COR-L47 (cell line): ENCODE data around the gene NPAS3.

Experiments used
- DNase-seq: peaks from one replicate; lab custom pipeline; 2025; lab: John Stamatoyannopoulos, UW

The NPAS3 gene

GRCh38 chr14:33556382-33557121 is 617.9 kb downstream of the NPAS3 start:
- DNase-seq = no peak

DNA sequence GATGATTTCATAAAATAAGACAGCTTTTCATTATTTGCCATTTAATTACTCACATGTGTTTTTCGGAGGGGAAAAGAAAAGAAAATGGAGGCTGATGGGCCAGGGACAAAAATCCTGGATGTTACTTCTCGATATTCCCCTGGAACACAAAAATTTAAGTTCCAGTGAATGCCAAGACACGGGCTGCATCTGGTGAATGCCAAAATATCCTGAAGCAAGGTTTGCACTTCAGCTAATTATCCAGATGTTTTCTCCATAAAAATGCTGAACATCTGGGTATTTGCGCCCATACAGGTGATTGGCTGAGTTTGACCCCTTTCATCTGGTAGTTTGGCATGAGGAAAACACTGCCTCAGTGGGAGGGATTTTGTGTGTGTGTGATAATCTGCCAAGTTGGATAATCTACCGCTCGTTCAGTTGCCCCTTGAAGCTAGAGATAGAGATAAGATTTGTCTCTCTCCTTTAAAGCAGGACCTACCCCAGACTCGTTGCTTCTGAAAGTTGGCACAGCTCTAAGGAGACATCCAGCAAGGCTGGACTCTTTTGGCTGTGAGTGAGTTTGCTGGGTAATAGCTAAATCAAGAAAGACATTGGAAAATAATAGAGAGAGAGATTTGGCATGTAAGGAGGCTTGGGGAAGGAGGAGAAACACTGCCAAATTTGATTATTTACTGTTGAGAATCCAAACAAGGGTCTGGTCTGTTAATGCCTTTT is 622.2 kb downstream of the NPAS3 start:
- DNase-seq = no peak

GRCh38 chr14:33561488-33562175 is 623.0 kb downstream of the NPAS3 start:
- DNase-seq = peak; percentile 13

GRCh38 chr14:33563191-33563900 is 624.7 kb downstream of the NPAS3 start:
- DNase-seq = no peak

DNA sequence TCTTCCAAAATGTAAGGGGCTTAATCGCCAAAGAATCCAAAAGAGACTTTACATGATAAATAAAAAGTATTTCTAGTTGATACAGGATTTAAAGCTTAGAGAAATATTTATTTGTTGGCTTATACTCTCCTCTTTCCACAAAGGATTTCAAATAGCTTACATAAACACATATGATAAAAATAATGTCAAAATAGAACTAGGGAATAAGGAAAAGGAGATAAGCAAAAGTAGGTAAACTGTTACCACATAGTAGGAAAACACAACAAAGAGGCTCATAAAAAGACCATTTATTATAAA is 625.2 kb downstream of the NPAS3 start:
- DNase-seq = no peak

DNA sequence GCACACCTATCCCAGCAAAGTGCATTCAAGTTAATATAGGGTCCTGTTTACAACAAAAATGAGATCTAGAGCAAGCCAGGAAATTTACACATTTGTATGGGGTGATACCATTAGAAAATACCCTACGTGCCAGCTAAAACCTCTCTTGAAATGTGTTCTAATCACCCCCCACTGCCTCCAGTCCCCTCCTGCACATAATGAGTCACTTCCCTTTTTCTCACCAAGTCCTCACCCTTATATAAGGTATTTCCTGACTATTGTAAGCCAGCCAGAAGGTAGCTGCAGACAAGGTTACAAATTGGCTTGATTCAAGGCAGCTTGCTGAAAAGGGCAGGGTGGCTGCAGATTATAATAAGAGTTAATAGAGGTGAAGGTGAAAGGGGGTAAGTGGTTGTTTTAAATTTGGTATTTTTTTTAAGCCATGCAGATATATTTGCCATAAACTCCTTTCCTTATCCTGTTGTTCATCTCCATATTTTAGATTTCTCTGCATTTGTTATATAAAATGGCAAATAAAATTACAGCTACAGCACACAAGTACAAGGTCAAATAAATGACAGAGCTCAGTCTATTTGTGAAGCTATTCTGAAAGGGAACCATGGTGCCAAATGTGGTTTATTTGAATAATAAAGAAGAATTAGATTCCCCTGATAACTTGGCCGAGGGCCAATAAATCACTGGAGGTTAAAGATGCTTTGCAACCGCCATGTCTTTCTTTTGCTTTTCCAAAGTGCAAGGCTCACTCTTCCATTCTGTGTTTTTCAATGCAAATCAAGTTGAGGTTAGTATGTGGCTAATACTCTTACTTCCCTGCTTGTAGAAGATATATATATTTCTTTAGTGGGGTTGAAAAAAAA is 626.3 kb downstream of the NPAS3 start:
- DNase-seq = no peak

GRCh38 chr14:33566082-33566481 is 627.4 kb downstream of the NPAS3 start:
- no peak for DNase-seq

DNA sequence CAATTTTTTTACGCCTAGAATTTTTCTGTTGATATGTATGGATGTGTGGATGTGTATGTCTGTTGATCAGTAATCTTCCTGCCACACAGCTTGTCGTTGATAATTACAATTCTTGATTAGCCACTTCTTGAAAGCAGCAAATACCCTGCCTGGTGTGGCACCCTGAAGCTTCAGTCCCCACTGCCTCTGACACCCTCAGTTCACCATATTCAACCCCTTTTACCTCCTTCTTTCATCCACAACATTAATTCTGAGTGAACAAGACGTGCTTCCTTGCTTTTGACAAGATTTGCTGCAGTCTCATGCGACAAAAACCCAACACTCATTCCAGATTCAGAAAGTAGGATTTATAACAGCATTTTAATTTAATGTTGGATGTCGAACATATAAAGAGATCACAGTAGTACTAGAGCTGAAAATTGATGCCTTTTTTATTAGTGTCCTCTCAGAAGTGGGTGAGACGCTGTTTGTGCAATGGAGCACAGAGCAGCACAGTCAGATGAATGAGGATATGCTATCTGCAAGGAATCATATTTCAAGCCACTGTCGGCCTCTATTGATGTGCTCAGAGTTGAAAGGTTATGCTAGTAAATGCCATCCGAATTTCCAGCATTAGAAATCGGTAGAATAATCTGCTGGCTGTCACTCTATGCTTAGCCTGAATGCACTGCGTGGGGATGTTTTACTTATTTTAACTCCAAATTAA is 628.5 kb downstream of the NPAS3 start:
- no peak for DNase-seq

DNA sequence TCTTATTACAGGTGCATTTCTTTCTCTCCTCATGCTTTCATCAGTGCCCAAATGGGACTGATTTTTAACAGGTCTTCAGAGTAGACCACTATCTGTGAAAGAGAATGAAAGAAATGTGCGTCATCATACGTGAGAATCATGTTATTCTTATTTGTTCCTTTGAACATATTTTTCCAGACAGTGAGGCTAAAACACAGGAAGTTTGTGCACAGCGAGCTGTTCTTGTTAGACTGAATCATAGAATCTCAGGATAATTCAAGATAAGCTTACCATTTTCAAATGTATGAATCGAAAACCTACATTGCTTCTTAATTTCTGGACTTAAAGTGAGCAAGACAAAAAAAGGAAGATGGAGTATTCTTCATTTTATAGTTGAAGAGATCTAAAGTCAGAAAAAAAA is 629.1 kb downstream of the NPAS3 start:
- no peak for DNase-seq

DNA sequence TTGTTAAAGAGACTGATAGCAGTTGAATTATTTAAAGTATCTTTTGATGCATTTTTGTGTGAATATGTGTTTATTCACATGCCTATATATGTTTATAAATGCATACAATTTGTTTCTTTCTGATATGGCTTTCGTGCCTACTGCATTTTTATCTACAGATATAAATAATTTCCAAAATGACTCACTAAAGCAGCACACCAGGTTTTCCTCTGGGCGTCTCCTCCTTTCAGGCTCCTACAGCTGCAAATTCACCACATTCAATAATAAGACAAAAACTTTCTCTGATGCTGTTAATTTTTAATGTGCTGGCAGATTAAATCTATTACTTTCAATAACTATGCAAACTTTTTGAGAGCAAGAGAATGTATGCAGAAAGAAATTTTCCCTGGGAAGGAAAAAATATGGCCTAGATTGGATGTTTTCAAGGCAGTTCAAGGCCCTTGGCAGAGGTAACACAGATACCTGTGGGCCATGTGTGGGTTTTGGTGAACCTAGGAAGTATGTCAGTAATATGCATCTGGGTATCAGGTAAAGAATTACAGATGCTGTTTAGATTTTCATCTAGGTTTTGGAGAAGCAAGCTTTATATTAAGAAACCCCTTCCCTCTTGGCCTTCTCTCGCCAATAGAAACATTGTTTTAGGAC is 630.4 kb downstream of the NPAS3 start:
- no peak for DNase-seq

DNA sequence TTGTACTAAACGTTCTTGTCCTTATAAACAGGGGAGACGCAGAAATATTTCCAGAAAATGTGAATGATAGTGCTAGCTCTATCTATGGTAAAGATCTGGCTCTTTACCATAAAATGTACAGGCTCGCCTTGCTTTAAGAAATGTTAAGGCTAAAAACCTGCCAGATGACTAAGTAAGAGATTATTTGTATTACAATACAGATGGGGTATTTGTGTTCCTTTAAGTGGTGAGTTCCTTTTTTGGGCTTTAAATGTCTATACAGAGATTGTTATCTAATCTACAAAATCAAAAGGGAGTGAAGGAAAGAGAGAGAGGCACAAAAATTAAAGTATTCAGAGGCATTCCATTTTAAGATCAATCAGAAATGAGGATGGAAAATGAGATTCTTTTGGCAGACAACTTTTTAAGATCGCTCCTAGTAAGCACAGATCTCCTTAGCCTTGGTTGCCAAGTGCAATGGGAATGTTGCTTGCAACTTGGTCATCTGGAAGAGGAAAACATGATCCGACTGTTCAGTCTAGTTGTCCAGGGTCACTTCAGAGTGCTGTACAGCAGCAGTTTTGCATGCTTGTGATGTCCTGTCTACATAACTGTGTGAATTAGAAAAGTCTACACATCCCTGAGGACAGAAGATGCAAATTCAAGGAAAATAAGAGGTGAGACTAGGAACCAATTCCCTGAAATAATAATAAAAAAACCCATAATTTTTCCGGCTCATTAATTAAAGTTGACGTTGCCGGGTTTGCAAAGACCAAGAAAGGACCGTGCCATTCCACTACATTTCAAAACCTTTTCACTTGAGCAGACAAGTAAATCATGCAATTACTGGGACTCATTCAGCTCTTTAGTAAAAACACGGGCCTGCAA is 631.4 kb downstream of the NPAS3 start:
- DNase-seq = no peak

- DNase-seq = peak; percentile 25
Measured at GRCh38 chr14:33570694-33571310, 632.1 kb downstream of the NPAS3 start.

DNA sequence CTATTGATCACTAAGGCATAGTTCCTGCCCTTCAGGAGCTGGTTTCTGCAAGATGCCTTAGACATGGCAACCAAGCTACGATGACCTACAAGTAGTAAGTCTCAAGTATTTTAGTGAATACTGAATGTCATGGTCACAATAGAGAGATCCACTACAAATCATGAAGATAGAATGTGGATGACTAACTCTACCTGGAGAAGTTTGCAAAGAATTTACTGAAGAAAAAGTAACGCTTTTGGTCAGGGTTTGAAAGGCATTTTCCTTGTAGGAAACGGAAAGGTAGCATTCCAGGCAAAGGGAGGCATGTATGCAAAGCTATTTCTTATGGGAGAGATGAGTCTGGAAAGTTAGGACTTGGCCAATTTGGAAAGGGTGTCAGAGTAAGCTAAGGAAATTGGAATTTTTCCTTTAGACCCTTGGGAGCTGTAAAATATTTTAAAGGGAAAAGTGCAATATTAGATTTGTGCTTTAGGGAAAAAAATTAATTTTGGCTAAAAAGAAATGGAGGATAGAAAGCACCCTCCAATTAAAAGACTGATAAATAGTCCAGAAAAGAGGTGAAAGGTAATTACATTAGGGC is 634.7 kb downstream of the NPAS3 start:
- no peak for DNase-seq

GRCh38 chr14:33576014-33576413 is 637.3 kb downstream of the NPAS3 start:
- no peak for DNase-seq

DNA sequence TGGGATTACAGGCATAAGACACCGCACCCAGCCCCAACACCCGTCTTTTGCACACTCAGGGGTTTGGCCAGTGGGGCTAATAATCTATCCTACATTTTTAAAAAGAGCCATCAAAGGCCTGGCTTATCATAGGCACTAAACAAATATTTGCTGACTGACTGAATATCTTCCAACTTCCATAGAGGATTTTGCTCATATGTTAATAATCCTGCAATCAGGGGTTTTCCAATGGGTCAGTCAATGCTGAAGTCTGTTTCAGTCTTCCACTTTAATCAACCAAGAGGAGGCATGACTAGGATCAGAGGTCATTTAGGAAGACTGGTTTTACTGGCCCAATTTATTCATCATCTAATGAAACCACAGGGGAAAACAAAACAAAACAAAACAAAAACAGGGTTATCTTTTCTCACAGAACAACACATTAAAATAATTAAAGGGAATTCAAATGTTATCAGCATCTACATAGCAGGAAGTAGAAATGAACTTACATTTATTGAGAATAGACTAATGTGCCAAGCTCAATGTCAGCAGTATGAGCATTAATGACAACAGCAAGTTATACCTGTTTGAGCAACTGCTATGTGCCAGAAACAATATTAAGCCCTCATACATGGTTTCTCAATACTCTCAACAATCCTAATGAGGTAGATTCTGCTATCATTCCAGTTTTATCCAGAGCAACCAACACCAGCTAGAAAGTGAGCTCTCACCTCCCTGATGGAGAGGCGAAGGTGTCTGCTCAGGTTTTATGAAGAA is 640.0 kb downstream of the NPAS3 start:
- no peak for DNase-seq

- no peak for DNase-seq
Measured at GRCh38 chr14:33580231-33580749, 641.6 kb downstream of the NPAS3 start.

DNA sequence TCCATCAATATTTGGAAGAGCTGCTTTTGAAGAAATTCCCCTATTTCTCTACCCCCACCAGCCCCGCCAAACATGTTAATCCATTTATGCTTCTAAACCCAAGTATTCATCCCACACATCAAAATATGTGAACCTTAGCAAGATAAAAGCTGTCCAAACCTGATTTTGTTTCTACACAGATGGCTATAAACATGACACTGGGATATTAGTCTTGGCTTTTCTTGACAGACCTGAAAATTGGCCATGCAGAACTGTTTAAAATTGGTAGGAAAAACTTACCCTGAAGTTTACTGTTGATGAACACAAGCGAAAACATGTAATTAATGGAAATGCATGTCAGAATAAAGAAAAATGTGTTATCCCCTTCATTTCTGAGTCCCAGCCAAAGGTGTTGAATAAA is 642.2 kb downstream of the NPAS3 start:
- DNase-seq = no peak

- DNase-seq = no peak
Measured at GRCh38 chr14:33584697-33585096, 646.0 kb downstream of the NPAS3 start.
